D721Med (cell line): ENCODE data around the gene LSR.

ENCODE experiments used
- DNase-seq: peaks from one replicate; pipeline ENCODE4 v3.0.0; 2011; ENCODE audit warnings: low spot score; ENCODE audit not compliant: insufficient read length
- FAIRE-seq: peaks from 2 replicates; lab custom pipeline; 2011; peaks lifted over from hg19 to GRCh38; lab: Jason Lieb, UNC
- CTCF ChIP-seq: IDR thresholded peaks from 2 replicates; pipeline ENCODE4 v1.5.1; 2012; ENCODE audit warnings: mild to moderate bottlenecking, control low read depth; ENCODE audit not compliant: insufficient read depth; ENCODE audit errors: missing control alignments

LSR gene

GRCh38 chr19:35261356-35262100, 12.7 kb downstream of the LSR start:
- FAIRE-seq: no peak
- no peak for DNase-seq
- no peak for TF ChIP-seq CTCF

- DNase-seq (no peak), FAIRE-seq (no peak)
- no peak for TF ChIP-seq CTCF
These were observed 13.4 kb downstream of the LSR start for GRCh38 chr19:35262101-35262761.

GRCh38 chr19:35264268-35265125, 15.7 kb downstream of the LSR start:
- FAIRE-seq (no peak), DNase-seq (no peak)
- TF ChIP-seq CTCF: no peak

GRCh38 chr19:35265126-35265899, 16.5 kb downstream of the LSR start:
- no peak for TF ChIP-seq CTCF
- DNase-seq (no peak), FAIRE-seq (no peak)

- DNase-seq (no peak), FAIRE-seq (no peak)
- no peak for TF ChIP-seq CTCF
These were observed 17.2 kb downstream of the LSR start for GRCh38 chr19:35265900-35266519.

GRCh38 chr19:35266520-35267352, 17.9 kb downstream of the LSR start:
- DNase-seq (no peak), FAIRE-seq (no peak)
- TF ChIP-seq CTCF: no peak
